ENCODE data around the gene BAD. TPM values are rescaled to one million over a fixed set of nuclear protein-coding genes. Genes with fewer than 3 reads are reported as not detected.

Gene BAD
- total RNA-seq, 1 donor from 2014 or later: 43.6 TPM

GRCh38 chr11:64285885-64286800 is 1.7 kb upstream of the BAD start:
- no peak overlapping the region for H3K27ac ChIP-seq (ENCODE audit: low read depth, low read length)
- H3K27ac Mint-ChIP-seq (ENCODE audit: unreplicated experiment): peak overlapping the region; percentile 30

GRCh38 chr11:64284962-64285884 is 758 bp upstream of the BAD start, which contains the start of gene GPR137:
GPR137 (plus strand) TSS chr11:64285848; CDS start chr11:64286525, 677 bp downstream.
- Histone ChIP-seq H3K36me3 (ENCODE audit: insufficient read depth, low read length) (no peaks in the 10 kb centered on the region), H4K20me1 (ENCODE audit: insufficient read depth, low read length) (peaks cover 7% of the 10 kb centered on the region), H3K4me3 (ENCODE audit: insufficient read depth, low read depth, low read length) (peak within 1 kb of the TSS; percentile 88), H3K4me2 (ENCODE audit: low read length) (peak within 1 kb of the TSS; percentile 100), H3K4me1 (ENCODE audit: insufficient read depth, low read length) (peaks cover 10% of the 10 kb centered on the region), H2AFZ (ENCODE audit: low read depth, low read length) (peak within 1 kb of the TSS; percentile 88), H3K27ac (ENCODE audit: low read depth, low read length) (peak within 1 kb of the TSS; percentile 78), H3K9ac (ENCODE audit: low read length) (peak within 1 kb of the TSS; percentile 92), H3K79me2 (ENCODE audit: insufficient read depth, low read length) (peaks cover 16% of the 10 kb centered on the region), H3K9me3 (ENCODE audit: insufficient read depth, low read depth, low read length) (no peaks in the 10 kb centered on the region), H3K27me3 (ENCODE audit: insufficient read depth, low read length) (peaks cover under 1% of the 10 kb centered on the region)
- H3K9me3 Mint-ChIP-seq (ENCODE audit: unreplicated experiment): no peaks in the 10 kb centered on the region
- H3K4me3 Mint-ChIP-seq (ENCODE audit: unreplicated experiment): peak within 1 kb of the TSS; percentile 87
- peak within 1 kb of the TSS; percentile 30 for H3K27ac Mint-ChIP-seq (ENCODE audit: unreplicated experiment)
- peaks cover 10% of the 10 kb centered on the region for H3K27me3 Mint-ChIP-seq (ENCODE audit: low read depth, unreplicated experiment)
- peaks cover 5% of the 10 kb centered on the region for H3K36me3 Mint-ChIP-seq (ENCODE audit: low read depth, unreplicated experiment)
- FAIRE-seq (no peak), DNase-seq (ENCODE audit: low read depth) (peak; percentile 28)
- peaks cover 3% of the 10 kb centered on the region for H3K4me1 Mint-ChIP-seq (ENCODE audit: low read depth, unreplicated experiment)
- no peak for TF ChIP-seq EZH2 (IDR thresholded peaks at IDR 0.05; ENCODE audit: insufficient read depth, low read length)
- TF ChIP-seq CTCF (IDR thresholded peaks at IDR 0.05; ENCODE audit: insufficient read depth, low read depth, low read length): no peak

More at GRCh38 chr11:64285885-64286800, 1.7 kb upstream of the BAD start:
- peaks cover 16% of the 10 kb centered on the region for H4K20me1 ChIP-seq (ENCODE audit: insufficient read depth, low read length)
- peak overlapping the region; percentile 92 for H3K9ac ChIP-seq (ENCODE audit: low read length)
- Mint-ChIP-seq H3K36me3 (ENCODE audit: low read depth, unreplicated experiment) (peaks cover 5% of the 10 kb centered on the region), H3K4me1 (ENCODE audit: low read depth, unreplicated experiment) (peaks cover 3% of the 10 kb centered on the region), H3K27me3 (ENCODE audit: low read depth, unreplicated experiment) (peaks cover 17% of the 10 kb centered on the region), H3K9me3 (ENCODE audit: unreplicated experiment) (no peaks in the 10 kb centered on the region), H3K4me3 (ENCODE audit: unreplicated experiment) (peak overlapping the region; percentile 83)
- H3K4me3 ChIP-seq (ENCODE audit: insufficient read depth, low read depth, low read length): peak overlapping the region; percentile 88
- H3K36me3 ChIP-seq (ENCODE audit: insufficient read depth, low read length): no peaks in the 10 kb centered on the region
- no peaks in the 10 kb centered on the region for H3K9me3 ChIP-seq (ENCODE audit: insufficient read depth, low read depth, low read length)
- no peak for TF ChIP-seq CTCF (IDR thresholded peaks at IDR 0.05; ENCODE audit: insufficient read depth, low read depth, low read length)
- no peak for TF ChIP-seq EZH2 (IDR thresholded peaks at IDR 0.05; ENCODE audit: insufficient read depth, low read length)
- peak overlapping the region; percentile 100 for H3K4me2 ChIP-seq (ENCODE audit: low read length)
- H3K4me1 ChIP-seq (ENCODE audit: insufficient read depth, low read length): peaks cover 10% of the 10 kb centered on the region
- H3K79me2 ChIP-seq (ENCODE audit: insufficient read depth, low read length): peaks cover 16% of the 10 kb centered on the region
- DNase-seq (ENCODE audit: low read depth) (no peak), FAIRE-seq (no peak)
- H2AFZ ChIP-seq (ENCODE audit: low read depth, low read length): peak overlapping the region; percentile 73
- H3K27me3 ChIP-seq (ENCODE audit: insufficient read depth, low read length): peaks cover 10% of the 10 kb centered on the region

All from astrocyte (in vitro differentiated cells and primary cell).